ENCODE measurements around the gene KDM8.

KDM8 gene

GRCh38 chr16:27216297-27216885 is 13.1 kb downstream of the KDM8 start:
- no peak for DNase-seq

DNA sequence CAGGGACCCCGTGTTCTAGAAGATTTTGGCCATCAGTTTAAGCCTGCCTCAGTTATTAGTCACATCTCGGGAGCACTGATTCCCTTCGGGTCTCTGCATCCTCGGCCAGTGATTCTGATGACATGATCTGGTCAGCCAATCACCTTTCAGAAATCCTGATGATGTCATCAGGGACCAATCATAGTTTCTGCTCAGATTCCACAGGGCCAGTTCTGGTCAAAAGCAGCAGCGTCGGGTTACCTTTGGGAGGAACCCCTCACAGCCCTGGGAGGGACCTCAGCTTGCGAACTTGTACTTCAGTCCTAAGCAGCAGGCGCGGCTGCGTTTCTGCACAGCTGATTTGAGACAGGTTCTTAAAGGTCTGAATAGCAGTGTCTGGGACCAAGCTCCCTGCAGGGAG is 13.9 kb downstream of the KDM8 start:
- DNase-seq = no peak

DNA sequence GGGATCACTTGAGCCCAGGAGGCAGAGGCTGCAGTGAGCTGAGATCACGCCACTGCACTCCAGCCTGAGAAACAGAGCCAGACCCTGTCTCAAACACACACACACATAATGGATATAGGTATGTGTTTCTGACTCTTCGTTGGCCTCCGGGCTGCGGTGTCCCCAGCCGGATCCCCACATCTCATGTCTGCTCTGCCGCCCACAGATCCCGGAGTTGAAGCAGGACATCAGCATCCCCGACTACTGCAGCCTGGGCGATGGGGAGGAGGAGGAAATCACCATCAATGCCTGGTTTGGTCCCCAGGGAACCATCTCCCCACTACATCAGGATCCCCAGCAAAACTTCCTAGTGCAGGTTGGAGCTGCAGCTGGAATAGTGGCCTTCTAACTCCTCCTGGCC is 15.4 kb downstream of the KDM8 start:
- no peak for DNase-seq

- DNase-seq = no peak
These were observed 15.8 kb downstream of the KDM8 start for GRCh38 chr16:27219161-27219560.

DNA sequence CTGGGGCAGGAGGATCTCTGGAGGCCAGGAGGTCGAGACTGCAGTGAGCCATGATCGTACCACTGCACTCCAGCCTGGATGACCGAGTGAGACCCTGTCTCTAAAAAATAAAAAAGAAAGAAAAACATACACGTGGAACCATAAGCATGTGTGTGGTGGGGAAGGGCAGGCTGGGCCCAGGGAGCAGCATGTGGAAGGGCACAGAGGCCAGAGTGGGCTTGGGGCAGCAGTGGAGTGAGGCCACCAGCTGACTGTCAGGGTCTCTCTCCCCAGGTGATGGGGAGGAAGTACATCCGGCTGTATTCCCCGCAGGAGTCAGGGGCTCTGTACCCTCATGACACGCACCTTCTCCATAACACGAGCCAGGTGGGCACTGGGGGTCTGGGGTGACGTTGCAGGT is 16.8 kb downstream of the KDM8 start:
- DNase-seq = no peak

DNA sequence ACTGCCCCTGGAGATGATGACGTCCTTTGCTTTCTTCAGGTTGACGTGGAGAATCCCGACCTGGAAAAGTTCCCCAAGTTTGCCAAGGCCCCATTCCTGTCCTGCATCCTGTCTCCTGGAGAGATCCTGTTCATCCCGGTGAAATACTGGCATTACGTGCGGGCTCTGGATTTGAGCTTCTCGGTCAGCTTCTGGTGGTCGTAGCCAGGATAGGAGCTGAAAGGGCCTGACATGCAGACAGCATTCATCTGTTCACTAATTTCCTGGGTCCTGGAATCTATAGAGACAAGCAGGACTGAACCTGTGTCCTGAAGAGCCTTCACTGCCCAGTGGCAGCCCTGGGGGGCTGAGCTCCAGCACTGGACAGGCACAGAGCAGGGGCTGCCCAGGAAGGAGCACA is 17.2 kb downstream of the KDM8 start:
- DNase-seq = no peak

GRCh38 chr16:27220991-27221390 is 17.7 kb downstream of the KDM8 start:
- DNase-seq = no peak

- no peak for DNase-seq
These were observed 18.4 kb downstream of the KDM8 start for GRCh38 chr16:27221576-27222248.

DNA sequence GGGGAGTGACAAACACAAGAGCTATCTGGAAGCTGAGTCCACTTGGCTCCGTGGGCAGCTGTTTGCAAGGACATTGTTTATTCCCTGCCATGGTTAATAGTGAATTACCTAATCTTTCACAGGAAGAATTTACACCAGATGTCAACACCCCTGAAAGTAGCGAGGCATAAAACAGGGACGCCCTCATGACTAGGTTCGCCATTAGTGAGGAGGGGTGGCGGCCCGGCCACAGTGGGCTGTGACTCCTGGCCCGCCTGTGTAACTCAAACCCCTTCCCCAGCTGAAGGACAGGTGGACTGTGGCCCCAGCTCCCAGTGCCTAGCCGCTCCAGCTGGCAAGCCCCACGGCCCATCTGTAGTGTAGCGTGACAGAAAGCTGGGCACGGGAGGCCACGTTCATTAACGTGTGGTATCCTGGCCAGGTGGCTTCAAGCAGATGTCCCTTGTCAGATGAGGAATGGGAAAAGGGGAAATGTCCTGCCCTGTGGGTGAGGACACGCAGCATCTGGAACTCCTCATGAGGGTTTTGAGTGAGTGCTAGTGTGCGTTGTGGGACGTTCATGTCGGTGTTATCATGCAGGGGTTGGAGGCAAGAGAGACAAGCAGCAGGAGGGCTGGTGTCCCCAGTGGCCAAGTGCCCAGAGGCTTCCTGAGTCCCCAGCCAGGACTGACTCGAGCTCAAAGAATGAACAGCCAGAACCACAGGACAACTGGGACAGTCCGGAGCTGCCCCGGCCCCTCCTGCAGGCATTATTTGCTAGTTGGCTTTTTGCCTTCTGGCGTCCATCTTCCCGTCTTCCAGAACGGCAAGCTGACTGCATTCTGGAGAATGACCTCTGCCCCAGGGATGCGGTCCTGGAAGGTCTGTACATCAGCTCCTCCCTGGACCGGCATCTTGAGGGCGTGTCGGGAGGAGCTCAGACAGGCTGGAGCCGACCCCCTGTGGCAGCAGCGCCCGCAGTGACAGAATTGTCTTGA is 19.2 kb downstream of the KDM8 start:
- DNase-seq = no peak

- no peak for DNase-seq
These were observed 19.9 kb downstream of the KDM8 start for GRCh38 chr16:27223226-27223610.

GRCh38 chr16:27223701-27224100 is 20.4 kb downstream of the KDM8 start:
- no peak for DNase-seq

- DNase-seq = no peak
These were observed 21.0 kb downstream of the KDM8 start for GRCh38 chr16:27224271-27224737.

- no peak for DNase-seq
These were observed 21.5 kb downstream of the KDM8 start for GRCh38 chr16:27224741-27225300.

DNA sequence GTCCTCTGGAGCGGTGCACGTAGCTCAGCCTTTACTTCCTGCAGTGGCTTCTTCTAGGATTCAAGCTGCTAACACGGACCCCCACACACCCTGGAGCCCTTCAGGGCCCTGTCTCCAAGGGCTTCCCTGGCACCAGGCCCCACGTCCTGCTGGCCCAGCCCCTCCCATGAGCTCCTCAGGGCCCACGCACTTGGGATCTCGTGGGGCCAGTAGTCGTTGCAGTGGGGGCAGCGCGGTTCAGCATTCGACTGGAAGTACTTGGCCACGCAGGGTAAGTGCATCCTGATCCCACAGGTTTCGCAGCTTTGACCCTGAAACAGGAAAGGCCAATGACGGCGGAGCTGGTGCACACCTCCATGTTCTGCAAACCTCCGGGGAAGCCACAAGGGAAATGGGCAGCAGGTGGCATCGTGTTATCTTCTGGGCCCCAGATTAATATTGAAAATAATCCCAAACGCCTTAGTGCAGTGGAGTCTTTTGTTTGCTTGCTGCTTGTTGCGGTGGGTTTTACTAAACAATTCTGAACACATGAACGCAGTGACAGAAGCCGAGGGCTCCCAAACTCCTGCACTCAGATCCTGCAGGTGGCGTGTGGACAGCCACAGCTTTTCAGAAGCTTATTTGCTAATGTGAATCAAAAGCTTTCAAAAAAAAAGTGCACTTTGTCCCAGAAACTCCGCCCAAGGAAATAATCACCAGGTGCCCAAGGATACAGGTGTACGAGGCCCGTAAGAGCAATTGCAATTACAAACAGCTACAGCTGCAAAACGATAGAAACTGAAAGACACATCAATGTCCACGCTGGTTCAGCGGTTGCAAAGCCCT is 22.4 kb downstream of the KDM8 start:
- no peak for DNase-seq

GRCh38 chr16:27226476-27226875 is 23.1 kb downstream of the KDM8 start:
- no peak for DNase-seq

GRCh38 chr16:27226976-27227705 is 23.8 kb downstream of the KDM8 start:
- no peak for DNase-seq

DNA sequence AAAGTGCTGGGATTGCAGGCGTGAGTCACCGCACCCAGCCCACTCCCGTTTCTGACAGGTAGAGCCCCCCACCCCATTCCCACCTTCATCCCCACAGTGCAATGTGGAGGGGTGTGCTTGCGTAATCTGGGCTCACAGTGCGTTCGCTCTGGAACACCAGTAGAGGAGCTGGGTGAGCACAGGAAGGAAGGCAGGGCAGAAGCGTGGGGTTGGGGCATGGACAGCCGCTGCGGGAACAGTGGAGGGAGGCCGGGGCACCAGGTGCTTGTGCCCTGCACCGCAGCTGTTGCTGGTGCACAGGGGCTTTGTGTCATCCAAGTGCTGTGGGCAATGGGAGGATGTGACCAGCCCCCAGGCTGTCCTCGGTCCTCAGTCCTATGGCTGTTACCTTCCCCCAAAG is 24.7 kb downstream of the KDM8 start:
- no peak for DNase-seq

DNA sequence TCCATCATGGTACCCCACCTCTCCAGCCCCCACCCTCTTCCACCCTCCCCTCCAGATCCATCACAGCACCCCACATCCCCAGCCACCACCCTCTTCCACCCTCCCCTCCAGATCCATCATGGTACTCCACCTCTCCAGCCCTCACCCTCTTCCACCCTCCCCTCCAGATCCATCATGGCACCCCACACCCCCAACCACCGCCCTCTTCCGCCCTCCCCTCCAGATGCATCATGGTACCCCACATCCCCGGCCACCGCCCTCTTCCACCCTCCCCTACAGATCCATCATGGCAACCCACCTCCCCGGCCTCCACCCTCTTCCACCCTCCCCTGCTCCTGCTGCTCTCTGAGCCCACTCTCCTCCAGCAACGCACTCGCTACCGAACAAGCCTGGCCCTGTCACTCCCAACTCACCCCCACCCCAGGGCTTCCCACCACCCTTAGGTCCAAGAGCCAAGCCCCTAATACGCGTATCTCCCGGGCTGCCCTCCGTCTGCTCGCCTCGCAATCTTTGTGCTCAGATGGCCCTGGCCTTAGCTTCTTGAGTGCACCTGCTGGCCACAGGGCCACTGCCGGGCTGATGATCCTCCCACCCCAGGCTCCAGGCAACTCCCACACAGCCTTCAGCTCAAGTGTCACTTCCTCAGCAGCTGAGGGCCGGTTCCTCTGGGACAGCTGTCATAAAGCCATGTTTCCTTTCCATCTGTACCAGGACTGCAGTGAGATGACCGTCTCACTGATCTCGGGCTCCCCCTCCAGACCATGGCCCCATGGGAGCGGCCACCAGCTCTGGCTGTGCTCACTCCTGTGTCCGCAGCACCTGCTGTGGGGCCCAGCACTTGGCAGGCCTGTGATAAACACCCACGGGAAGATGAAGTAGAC is 25.5 kb downstream of the KDM8 start:
- no peak for DNase-seq

GRCh38 chr16:27229891-27230470 is 26.7 kb downstream of the KDM8 start:
- no peak for DNase-seq

GRCh38 chr16:27230562-27231001 is 27.3 kb downstream of the KDM8 start:
- no peak for DNase-seq
